Stimulated activated CD4-positive, alpha-beta T cell treated with anti-CD3 and anti-CD28 coated beads, TNF-alpha, amount 100 ng/mL, for 4 hours (primary cell): ENCODE data around the gene MAP2K6.
A peak's percentile ranks its signal among the peaks of the same experiment; 100 is the strongest.

Source experiments
- DNase-seq, 3 experiments: peaks; one replicate each; pipeline ENCODE4 v3.0.0-alpha.2; 2020; ENCODE audit warnings: low read depth in 3 of 3

The MAP2K6 gene

DNA sequence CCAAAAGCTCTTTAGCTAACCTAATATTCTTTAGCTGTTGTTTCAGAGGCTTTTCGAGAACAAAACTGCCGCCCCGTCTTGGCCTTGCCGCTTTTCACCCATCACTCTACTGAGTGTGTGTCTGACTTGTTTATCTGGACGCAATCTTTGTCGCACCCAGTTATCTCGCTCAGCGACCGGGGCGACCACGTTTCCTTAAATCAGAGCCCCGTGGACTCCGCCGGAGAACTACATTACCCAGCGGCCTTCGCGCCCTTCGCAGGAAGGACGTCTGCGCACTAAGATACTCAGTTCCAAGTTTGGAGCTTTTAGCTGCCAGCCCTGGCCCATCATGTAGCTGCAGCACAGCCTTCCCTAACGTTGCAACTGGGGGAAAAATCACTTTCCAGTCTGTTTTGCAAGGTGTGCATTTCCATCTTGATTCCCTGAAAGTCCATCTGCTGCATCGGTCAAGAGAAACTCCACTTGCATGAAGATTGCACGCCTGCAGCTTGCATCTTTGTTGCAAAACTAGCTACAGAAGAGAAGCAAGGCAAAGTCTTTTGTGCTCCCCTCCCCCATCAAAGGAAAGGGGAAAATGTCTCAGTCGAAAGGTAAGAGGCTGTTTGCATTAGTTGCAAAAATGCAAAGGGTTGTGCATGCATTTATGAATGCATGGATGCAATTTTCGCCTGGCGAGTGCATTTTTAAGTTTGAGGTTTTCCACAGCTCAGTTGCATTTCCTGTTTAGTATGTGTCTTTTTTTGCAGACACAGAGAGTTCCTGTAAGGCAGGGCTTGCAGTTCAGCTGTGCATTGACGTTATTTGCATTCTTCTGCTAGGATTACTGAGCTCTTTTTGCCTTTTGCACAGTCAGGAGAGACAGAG, at the start of gene MAP2K6:
MAP2K6 (plus strand) TSS at position 290 of the 867 bp plus-strand sequence; CDS start at position 578, 288 bp downstream.
- peak; percentile 51 to 72 (median 57) for DNase-seq

DNA sequence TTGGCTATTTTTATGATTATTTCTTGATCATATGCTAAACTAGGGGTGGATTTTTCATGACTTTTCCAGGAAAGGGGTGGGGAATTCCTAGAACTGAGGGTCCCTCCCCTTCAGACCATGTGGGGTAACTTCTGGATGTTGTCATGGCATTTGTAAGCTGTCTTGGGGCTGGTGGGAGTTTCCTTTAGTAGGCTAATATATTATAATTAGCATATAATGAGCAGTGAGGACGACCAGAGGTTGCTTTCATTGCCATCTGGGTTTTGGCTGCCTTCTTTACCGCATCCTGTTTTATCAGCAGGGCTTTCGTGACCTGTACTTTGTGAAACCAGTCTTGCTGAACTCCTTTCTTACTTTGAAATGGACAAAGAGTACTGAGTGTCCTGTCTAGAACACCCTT, 47.2 kb upstream of the MAP2K6 start:
- DNase-seq, result no peak

DNA sequence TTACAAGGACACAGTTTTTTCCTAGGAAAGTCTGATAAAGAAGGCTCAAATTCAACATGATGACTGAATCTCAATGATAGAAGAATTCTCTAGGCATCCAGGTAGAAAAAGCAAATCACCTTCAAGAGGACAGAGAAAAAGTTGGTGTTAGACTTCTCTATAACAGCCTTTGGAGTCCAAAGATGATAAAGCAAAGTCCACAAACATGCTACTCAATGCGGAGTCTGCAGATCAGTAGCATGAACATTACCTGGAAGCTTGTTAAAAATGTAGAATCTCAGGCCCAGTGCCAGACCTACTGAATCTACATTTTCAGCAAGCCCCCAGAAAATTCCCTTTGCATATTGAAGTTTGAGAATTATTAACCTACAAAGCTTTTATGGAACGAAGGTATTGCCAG, 41.4 kb upstream of the MAP2K6 start:
- no peak for DNase-seq

DNA sequence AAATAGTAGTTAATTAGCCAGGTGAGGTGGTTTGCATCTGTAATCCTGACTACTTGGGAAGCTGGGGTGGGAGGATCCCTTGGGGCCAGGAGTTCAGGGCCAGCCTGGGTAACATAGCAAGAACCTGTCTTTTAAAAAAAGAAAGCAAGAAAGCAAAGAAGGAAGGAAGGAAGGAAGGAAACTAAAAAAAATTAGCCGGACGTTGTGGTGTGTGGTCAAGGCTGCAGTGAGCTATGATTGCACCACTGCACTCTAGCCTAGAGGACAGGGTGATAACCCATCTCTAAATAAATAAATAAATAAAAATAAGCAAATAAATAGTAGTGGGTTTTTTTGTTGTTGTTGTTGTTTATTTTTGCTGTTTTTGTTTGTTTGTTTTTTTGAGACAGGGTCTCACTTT, 39.3 kb upstream of the MAP2K6 start:
- no peak for DNase-seq

DNA sequence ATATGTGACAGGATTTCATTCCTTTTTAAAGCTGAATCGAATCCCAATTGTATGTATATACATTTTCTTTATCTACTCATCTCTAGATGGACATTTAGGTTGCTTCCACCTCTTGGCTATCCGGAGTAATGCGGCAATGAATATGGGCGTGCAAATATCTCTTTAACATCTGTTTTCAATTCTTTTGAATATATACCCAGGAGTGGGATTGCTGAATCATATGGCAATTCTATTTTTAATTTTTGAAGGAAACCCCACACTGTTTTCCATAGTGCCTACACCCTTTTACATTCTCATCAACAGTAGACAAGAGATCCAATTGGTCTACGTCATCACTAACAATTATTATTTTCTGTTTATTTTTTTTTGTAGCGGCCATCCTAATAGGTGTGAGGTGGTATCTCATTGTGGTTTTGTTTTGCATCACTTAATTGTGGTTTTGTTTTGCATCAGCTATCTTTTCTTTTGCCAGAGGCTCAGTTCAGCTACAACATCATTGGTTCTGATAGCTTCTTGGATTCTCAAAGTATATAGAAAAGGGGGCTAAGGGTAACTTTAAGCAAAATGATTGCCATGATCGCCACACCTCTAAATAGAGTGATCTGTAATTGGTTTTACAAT, 25.6 kb upstream of the MAP2K6 start:
- no peak for DNase-seq

DNA sequence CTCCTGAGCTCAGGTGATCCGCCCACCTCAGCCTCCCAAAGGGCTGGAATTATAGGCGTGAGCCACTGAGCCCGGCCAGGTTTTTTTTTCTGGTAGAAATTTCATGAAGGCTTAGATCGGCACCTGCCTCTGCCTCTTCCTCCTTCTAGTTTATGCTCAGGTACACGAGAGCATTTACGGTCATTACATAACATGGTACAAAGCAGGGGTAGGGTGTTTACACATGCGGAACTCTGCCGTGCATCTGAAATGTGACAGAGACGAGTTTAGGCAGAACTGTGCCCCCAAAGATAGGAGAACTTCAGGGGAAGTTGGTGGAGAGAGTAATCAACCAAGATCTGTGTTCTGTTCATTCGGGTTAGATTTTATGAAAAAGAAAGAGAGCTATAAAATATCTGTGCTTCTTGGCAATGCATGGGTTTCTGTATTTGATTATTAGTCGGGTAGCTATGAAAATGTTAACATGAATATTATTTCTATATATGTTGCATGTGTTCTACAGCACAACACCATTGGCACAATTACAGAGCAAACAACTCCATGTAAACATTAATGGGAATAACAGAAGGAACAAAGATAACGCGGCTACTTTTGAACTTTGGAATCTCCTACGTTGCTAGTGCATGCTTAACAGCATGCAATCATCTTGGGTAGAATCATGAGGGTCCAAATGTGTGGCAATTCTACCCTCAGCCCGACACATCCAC, 23.5 kb upstream of the MAP2K6 start:
- DNase-seq, result no peak

DNA sequence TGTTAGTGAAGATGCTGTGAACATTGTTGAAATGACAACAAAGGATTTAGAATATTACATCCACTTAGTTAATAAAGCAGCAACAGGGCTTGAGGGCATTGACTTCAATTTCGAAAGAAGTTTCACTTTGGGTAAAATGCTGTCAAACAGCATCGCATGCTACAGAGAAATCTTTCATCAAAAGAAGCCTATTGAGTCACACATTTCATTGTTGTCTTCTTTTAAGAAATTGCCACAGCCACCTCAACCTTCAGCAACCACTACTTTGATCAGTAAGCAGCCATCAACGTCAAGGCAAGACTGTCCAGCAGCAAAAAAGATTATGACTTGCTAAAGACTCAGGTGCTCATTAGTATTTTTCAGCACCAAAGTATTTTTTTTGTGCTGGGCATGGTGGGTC, 13.2 kb upstream of the MAP2K6 start:
- no peak for DNase-seq

DNA sequence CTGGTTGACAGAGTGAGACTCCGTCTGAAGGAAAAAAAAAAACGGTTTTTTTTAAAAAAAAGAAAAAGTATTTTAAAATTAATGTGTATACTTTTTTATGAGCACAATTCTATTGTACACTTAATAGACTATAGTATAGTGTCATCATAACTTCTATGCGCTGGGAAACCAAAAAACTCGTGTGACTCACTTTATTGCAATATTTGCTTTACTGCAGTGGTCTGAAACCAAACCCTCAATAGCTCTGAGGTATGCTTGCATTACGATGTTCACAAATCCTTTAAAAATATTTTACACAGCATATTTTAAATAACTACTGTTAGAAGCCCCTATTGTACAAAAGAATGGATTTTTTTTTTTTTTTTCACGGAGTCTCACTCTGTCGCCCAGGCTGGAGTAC, 12.4 kb upstream of the MAP2K6 start:
- DNase-seq, result no peak

DNA sequence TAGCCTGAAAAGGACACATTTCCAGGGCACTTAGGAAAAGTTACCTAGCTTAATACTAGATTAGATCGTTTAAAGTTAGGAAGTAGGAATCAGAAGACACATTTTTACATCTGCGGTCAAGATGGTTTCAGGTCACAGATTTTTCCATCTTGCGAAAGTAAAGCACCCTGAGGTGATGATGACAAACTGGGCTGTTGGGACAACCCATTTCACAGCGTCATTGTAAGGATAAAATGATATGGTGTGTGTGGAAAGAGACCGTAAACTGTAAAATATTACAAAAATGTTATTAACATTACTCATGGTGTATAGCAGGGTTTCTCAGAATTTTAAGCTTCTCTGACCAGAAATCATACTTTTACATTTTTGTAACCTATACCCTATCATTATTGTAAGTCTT, 10.1 kb upstream of the MAP2K6 start:
- DNase-seq, result no peak

DNA sequence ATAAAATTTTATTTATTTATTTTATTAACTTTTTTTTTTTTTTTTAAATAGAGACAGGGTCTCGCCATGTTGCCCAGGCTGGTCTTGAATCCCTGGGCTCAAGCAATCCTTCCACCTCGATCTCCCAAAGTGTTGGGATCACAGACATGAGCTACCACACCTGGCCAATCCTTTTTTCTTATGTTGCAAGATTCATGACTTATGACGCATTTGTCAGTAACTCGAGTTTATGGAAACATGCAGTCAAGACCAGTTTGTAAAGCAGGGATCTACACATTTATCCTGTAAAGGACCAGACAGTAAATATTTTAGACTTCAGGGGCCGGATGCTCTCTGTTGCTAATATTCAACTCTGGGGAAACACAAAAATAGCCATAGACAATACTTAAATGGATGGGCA, 9.4 kb upstream of the MAP2K6 start:
- DNase-seq, result no peak

DNA sequence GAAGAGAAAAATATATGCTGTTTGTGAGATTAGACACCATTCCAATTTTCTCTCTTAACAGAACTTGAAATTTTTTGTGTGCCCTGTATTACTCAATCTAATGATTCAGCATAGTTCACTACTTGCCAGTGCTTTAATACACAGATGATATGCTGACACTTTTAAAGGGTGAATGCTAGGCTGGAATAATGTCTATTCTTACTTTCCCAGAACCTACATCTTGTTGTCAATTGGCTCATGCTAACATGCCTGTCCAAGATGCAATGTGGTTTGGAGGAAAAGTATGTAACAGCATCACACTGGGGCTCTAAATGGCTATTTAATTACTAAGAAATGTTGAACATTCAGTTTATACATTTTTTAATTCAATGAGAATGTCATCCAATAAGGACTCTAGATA, 7.6 kb upstream of the MAP2K6 start:
- DNase-seq, result no peak

DNA sequence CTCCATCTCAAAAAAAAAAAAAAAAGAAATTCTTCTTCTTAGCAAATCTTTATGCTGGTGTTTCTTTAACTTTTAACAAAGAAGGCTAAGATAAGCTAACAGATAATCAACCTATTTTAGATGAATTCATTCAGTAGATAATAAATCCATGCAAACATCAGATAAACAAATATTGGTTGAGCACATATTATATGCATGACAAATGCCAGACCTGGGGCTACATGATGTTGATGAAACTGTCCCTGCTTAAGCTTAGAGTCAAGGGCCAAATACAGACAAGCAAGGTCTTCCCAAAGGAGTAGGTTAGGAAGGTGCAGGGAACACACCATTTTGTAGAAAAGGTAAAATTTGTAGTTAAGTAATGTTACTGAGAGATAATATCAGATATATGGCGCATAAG, 6.7 kb upstream of the MAP2K6 start:
- DNase-seq, result no peak

DNA sequence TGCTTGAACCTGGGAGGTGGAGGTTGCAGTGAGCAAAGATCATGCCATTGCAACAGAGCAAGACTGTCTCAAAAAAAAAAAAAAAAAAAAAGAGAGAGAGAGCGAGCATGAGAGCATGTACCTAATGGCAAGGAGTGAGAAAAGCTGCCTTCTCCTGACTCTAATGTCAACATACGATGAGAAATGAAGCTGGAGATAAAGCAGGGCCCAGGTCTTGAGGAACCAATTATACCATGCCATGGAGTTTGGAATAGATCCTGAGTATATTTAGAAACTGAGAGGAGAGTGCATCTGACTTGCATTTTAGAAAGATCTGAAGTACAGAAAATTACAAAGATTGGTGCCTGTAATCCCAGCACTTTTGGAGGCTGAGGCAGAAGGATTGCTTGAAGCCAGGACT, 3.8 kb upstream of the MAP2K6 start:
- DNase-seq, result no peak

DNA sequence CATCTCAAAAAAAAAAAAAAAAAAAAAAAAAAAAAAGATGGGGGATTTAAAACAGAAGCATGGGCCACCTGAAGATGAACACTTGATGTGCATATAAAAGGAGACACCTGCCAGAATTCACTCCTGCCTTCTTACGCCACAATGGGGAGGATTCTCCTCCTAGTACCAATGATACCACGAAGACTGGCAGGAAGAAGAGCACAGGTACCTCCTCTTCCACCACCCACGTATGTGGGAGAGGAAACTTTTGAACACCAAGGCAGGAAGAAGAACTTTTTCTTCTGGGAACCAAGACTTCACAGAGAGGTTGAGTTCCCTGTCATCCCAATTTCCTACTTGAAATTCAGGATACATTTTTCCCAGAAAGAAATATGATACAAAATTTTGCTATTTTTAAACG, 2.7 kb upstream of the MAP2K6 start:
- no peak for DNase-seq

DNA sequence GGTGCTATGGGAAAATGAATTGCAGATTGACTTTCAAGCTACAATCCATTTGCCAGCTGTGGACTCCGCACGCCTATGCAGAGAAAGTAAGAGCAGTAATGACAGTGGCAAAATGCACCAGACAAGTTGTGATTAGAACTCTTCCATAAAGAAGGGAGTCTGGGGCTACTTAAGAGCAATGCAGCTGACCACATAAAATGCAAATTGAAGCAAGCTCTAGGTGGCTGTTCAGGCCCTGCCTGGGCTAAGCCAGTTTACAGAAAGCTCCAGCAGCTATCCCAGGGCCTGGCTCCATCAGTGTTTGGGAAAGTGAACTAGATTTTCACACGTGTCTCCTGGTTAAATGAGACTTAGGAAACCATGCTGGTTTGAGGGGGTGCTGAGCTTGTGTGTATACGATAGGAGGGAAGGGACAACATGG, 2.2 kb upstream of the MAP2K6 start:
- no peak for DNase-seq

DNA sequence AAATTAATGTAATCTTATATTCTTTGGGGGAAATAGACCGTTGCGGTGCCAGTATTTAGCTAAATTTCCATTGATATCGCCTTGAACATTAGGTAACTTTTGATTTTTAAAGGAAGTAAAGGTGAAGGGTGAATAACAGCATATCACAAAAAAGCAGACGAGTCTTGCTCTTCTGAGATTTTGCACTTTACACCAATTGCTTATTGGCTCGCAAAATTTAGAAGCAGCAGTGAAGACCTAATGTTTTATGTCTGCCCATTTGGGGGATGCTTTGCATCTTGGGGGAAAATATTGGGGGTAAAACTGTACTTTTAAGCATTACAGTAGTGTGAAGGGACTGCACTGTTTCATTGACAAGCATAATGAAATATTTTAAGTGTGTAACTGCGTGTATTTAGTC, 934 bp downstream of the MAP2K6 start:
- no peak for DNase-seq

DNA sequence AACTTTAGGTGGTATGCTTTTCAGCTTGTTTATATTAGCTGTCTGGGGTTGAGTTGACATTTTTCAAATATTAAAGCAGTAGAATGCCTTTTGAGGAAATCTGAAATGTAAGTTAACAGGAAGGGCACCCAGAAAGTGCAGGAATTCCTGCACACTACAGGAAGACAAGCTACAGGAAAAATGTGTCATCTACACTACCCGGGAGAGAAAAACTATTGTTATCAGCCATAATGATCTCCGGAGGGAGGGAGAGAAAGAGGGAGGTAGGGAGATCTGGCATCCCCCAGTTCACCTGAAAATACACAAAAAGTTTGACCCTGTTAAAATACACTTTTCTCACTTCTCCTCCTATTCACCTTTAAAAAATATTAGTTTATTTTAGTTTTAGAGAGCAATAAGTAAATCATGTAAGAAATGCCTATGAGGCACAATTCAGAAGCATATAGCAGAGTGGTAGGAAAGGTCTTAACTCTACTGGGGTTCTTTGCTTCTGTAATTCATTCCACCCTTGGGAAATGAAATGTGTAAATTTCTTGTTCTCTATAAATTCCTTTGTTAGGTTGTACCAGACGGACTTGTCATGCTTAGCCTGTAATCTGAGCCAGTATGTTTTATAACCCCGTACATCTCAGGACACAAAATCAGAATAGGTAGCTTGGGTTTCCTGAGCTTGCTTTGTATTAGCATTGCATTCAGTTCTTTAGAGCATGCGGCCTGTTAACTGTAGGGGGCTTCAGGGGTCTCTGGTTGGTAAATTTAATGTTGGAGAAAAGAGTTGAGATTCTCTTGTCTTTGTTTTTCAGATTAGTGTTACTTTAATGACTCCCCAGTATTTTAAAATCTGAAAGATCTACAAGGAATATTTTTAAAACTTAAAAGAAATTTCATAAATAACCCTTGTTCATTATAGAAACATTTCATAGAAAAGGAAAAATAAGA, 3.3 kb downstream of the MAP2K6 start:
- DNase-seq, result no peak

DNA sequence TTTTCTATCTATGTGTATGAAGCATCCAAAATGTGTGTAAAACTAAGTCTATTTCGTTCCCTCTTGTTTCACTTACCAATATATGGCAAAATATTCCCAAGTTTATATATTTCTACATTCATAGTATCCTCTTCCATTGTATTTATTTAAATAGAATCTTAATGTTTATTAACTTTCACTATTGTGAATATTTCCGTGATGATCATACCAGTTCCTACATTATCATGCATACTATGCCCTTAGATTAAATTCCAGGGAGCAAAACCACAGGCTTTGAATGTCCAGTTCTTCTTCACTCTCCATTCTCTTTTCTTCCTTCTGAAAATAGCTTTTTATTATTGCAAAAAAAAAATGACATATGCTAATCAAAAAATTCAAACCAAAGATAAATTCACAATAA, 4.0 kb downstream of the MAP2K6 start:
- no peak for DNase-seq

DNA sequence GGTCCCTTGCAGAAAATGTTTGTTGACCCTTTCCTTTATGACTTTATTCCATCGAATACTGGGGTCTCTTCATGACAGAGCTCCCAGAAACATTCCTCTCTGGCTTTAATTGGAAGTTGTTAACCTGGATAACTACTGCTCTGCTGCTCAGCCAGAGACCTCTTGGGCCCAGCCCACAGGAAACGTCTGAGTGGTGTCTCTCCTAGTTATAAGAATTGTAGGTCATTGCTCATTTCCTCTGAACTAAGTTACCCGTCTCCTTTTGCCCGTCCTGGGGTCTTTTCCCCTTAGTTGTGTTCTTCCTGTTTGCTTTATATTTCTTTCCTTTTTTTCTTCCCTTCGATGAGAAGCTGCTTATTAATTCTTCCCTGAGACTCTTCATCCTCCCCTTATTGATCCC, 9.0 kb downstream of the MAP2K6 start:
- no peak for DNase-seq

DNA sequence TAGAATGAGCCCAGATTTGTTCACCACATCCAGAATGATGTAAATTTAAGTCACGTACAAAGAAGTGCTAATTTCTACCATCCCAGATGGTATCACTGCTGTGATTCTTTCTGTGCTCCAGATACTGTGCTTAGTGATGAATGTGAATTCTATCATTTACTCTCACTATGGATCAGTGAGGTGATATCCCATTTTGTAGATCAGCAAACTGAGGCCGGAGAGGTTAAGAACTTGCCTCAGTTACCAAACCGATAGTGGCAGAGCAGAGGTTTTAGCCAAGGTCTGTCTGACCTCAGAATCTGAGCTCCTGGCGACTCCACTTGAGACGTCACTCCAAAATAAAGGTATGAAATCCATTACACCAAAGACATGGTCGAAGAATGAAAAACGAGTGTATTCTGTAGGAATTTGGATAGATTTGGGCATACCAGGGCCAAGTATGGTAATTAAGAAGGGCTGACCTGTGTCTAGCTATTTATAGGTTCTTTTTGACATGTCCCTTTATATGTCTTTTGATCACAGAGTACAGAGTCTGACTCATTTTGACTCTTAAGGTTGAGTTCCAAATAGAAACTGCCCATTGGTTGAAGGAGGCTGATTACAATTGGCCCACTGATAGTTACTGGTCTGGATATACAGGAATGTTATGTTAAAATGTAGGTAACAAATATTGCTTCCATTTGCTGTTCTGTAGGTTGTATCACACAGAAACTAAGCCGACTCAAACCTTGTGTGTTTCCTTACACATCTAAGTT, 10.0 kb downstream of the MAP2K6 start:
- no peak for DNase-seq

DNA sequence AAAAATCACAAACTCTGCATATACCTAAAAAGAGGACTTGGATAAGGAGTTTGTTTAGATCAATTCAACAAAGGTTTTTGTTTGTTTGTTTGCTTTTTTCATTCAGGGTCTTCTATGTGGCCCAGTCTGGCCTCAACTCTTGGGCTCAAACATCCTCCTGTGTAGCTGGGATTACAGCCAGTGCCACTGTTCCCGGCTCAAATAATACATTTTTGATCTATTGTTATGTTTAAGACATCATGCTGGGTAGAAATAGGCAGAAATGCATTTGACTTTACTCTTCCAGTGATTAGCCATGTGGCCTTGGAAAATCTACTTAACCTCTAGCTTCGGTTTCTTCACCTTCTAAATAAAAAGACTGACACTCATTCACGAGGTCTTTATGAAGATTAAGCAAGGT, 11.5 kb downstream of the MAP2K6 start:
- no peak for DNase-seq
